SK-N-SH treated with all-trans-retinoic acid at 6 μM for 48 hours (cell line): ENCODE data around the gene SETD3.

Experiments used
- ARNTL ChIP-seq: fragments of 450-650 bp; formaldehyde crosslinking; IDR thresholded peaks from 2 replicates; pipeline ENCODE4 v1.5.0; 2020; ENCODE audit warnings: low read depth, mild to moderate bottlenecking, moderate library complexity, borderline replicate concordance
- BACH2 ChIP-seq: fragments of 250-450 bp; sonication (Bioruptor Pico); IDR thresholded peaks from 2 replicates; pipeline ENCODE4 v1.9.0; 2021; ENCODE audit warnings: mild to moderate bottlenecking, borderline replicate concordance
- ESRRG ChIP-seq: fragments of 250-450 bp; sonication (Bioruptor Pico); IDR thresholded peaks from 2 replicates; pipeline ENCODE4 v1.6.1; 2021; ENCODE audit warnings: mild to moderate bottlenecking
- ZC3H10 ChIP-seq: fragments of 250-450 bp; sonication (Bioruptor Pico); IDR thresholded peaks from 2 replicates; pipeline ENCODE4 v1.5.1; 2021; ENCODE audit warnings: mild to moderate bottlenecking, moderate library complexity
- ZFP3 ChIP-seq: fragments of 250-450 bp; sonication (Bioruptor Pico); IDR thresholded peaks from 2 replicates; pipeline ENCODE4 v1.5.0; 2020; ENCODE audit warnings: mild to moderate bottlenecking, moderate library complexity
- ZFP30 ChIP-seq: fragments of 450-650 bp; formaldehyde crosslinking; IDR thresholded peaks from 2 replicates; pipeline ENCODE4 v1.5.0; 2022; ENCODE audit warnings: mild to moderate bottlenecking, moderate library complexity
- TF ChIP-seq, protein P1 (sequence below): fragments of 250-450 bp; sonication (Bioruptor Pico); IDR thresholded peaks from 2 replicates; pipeline ENCODE4 v1.8.0; 2020; ENCODE audit warnings: mild to moderate bottlenecking, moderate library complexity, borderline replicate concordance

DNA sequence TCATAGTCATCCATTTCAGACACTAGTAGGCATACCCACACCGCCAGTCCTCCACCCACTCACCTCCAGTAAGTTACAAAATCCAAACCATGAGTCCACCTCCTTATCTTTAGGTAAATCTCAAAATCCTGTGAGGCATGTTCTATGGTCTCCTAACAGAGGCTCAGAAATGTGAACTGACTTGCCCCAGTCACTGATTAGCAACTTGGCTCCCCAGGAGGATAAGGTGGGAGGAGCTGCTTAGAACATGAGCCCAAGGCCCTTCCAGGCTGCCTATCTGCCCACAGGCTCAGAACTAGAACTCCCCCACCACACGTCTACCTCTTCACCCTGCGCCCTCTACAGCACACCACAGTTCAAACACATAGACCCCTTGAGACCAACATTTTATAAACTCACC lies 19.9 kb downstream of the SETD3 start:
- TF ChIP-seq BACH2 (CRISPR knock-in tag) (no peak), ZC3H10 (CRISPR knock-in tag) (no peak), ESRRG (CRISPR knock-in tag) (no peak), ARNTL (CRISPR knock-in tag) (no peak), ZFP3 (CRISPR knock-in tag) (no peak), ZFP30 (CRISPR knock-in tag) (no peak)
- TF ChIP-seq, protein P1, sequence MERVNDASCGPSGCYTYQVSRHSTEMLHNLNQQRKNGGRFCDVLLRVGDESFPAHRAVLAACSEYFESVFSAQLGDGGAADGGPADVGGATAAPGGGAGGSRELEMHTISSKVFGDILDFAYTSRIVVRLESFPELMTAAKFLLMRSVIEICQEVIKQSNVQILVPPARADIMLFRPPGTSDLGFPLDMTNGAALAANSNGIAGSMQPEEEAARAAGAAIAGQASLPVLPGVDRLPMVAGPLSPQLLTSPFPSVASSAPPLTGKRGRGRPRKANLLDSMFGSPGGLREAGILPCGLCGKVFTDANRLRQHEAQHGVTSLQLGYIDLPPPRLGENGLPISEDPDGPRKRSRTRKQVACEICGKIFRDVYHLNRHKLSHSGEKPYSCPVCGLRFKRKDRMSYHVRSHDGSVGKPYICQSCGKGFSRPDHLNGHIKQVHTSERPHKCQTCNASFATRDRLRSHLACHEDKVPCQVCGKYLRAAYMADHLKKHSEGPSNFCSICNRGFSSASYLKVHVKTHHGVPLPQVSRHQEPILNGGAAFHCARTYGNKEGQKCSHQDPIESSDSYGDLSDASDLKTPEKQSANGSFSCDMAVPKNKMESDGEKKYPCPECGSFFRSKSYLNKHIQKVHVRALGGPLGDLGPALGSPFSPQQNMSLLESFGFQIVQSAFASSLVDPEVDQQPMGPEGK (CRISPR knock-in tag), result no peak
